ENCODE results near the gene RAB36.

RAB36 gene

DNA sequence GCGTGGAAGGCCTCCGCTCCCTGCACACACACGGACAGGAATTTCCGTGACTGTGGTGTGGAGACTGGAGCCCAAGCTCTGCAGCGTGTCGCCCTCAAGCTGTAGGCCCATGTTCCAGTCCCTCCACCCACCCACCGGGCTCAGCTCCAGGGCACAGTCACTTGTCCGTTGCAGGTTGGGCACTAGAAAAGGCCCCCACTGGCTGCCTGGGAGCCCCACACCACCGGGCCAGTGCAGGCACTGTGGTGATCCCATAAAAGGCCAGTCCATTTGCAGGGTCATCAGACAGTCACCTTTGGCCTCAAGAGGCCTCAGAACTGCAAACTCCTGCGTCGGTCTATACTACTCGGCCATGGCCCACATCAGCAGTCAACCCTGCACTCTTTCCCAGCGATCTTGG lies 16.3 kb downstream of the RAB36 start:
- no peak for TF ChIP-seq SIN3A (IDR thresholded peaks at IDR 0.05; ENCODE audit: borderline replicate concordance, insufficient read depth, low read length)

DNA sequence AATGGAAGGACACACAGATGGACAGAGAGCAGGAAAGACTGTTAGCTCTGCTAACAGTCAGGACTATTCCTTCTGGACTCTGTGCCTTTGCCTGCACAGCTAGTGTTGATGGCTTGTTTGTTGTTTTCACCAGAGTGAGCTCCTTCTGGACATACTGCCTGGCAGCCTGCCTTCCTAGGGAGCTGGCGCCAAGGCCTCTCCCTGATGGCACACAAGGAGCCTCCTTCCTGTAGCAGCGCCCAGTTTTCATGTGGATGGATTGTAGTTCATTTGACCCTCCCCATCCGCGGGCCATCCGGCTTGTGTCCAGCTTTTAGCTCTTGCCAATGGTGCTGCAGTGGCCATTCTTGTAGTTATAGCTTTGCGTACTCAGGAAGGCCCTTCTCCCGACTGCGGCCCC lies 18.4 kb downstream of the RAB36 start:
- TF ChIP-seq TAF1 (IDR thresholded peaks at IDR 0.05; ENCODE audit: borderline replicate concordance, insufficient read depth, low read length) (no peak), SIN3A (IDR thresholded peaks at IDR 0.05; ENCODE audit: borderline replicate concordance, insufficient read depth, low read length) (no peak), POLR2AphosphoS5 (IDR thresholded peaks at IDR 0.05; ENCODE audit: low read depth, low read length) (no peak), FOXP2 (optimal IDR thresholded peaks at IDR 0.05; ENCODE audit: borderline replicate concordance, extremely low read depth, extremely low read length, insufficient read depth) (no peak)
- TF ChIP-seq, protein P1, sequence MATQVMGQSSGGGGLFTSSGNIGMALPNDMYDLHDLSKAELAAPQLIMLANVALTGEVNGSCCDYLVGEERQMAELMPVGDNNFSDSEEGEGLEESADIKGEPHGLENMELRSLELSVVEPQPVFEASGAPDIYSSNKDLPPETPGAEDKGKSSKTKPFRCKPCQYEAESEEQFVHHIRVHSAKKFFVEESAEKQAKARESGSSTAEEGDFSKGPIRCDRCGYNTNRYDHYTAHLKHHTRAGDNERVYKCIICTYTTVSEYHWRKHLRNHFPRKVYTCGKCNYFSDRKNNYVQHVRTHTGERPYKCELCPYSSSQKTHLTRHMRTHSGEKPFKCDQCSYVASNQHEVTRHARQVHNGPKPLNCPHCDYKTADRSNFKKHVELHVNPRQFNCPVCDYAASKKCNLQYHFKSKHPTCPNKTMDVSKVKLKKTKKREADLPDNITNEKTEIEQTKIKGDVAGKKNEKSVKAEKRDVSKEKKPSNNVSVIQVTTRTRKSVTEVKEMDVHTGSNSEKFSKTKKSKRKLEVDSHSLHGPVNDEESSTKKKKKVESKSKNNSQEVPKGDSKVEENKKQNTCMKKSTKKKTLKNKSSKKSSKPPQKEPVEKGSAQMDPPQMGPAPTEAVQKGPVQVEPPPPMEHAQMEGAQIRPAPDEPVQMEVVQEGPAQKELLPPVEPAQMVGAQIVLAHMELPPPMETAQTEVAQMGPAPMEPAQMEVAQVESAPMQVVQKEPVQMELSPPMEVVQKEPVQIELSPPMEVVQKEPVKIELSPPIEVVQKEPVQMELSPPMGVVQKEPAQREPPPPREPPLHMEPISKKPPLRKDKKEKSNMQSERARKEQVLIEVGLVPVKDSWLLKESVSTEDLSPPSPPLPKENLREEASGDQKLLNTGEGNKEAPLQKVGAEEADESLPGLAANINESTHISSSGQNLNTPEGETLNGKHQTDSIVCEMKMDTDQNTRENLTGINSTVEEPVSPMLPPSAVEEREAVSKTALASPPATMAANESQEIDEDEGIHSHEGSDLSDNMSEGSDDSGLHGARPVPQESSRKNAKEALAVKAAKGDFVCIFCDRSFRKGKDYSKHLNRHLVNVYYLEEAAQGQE (IDR thresholded peaks at IDR 0.05; ENCODE audit: insufficient read depth in 1 of 2, low read depth in 2 of 2, low read length in 2 of 2): no peak

DNA sequence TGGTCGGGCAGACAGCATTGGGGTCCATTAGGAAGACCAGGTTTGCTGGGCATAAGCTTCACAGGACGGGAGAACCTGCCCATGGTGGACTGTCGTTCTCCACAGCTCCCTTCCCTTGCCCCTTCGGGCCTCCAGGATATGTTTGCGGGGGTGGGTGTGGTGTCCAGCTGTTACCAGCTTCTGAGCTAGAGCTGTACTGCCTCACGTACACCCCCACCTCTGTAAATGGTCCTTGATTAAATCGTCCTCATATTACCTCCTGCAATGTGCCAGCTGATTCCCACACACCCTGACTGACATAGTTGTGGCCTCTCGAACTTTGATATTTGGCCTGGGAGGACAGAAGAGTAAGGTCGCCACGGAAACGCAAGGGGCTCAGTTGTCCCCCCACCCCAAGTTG lies 18.8 kb downstream of the RAB36 start:
- TF ChIP-seq, protein P1 (IDR thresholded peaks at IDR 0.05; ENCODE audit: insufficient read depth in 1 of 2, low read depth in 2 of 2, low read length in 2 of 2): no peak
- TF ChIP-seq FOXP2 (optimal IDR thresholded peaks at IDR 0.05; ENCODE audit: borderline replicate concordance, extremely low read depth, extremely low read length, insufficient read depth) (no peak), TAF1 (IDR thresholded peaks at IDR 0.05; ENCODE audit: borderline replicate concordance, insufficient read depth, low read length) (no peak), SIN3A (IDR thresholded peaks at IDR 0.05; ENCODE audit: borderline replicate concordance, insufficient read depth, low read length) (no peak), POLR2AphosphoS5 (IDR thresholded peaks at IDR 0.05; ENCODE audit: low read depth, low read length) (no peak)

DNA sequence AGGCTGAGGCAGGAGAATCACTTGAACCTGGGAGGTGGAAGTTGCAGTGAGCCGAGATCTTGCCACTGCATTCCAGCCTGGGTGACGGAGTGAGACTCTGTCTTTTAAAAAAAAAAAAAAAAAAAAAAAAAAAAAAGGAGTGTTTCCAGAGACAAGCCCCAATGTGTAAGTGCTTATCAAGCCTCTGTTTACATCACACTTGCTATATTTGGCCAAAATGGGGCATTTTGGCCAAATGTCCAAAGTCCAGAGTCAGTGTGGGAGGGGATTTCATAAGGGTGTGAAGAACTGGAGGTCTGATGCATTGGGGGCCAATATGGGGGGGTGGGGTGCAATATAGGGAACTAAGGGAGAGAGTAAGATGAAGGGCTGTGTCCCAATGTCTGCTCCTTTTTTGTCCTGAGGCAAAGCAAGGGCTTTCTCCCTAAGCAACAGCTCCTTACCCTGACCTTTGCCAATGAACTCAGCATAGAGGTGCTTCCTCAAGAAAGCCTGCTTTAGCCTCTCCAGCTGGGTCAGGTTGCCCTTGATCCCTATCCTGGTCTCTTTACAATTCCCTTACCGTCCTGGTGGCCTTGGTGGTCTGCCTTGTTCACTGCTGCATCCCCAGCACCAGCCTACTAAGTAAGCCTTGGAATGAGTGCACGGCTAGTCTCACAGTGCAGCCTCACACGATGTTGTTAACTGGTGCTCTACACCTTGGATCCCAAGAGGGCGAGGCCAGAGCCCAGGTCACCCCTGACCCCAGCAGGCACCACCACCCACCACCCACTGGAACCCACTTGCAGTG lies 21.0 kb downstream of the RAB36 start:
- TF ChIP-seq POLR2AphosphoS5 (IDR thresholded peaks at IDR 0.05; ENCODE audit: low read depth, low read length) (no peak), SIN3A (IDR thresholded peaks at IDR 0.05; ENCODE audit: borderline replicate concordance, insufficient read depth, low read length) (no peak), FOXP2 (optimal IDR thresholded peaks at IDR 0.05; ENCODE audit: borderline replicate concordance, extremely low read depth, extremely low read length, insufficient read depth) (no peak), TAF1 (IDR thresholded peaks at IDR 0.05; ENCODE audit: borderline replicate concordance, insufficient read depth, low read length) (no peak)
- TF ChIP-seq, protein P1 (IDR thresholded peaks at IDR 0.05; ENCODE audit: insufficient read depth in 1 of 2, low read depth in 2 of 2, low read length in 2 of 2): no peak

DNA sequence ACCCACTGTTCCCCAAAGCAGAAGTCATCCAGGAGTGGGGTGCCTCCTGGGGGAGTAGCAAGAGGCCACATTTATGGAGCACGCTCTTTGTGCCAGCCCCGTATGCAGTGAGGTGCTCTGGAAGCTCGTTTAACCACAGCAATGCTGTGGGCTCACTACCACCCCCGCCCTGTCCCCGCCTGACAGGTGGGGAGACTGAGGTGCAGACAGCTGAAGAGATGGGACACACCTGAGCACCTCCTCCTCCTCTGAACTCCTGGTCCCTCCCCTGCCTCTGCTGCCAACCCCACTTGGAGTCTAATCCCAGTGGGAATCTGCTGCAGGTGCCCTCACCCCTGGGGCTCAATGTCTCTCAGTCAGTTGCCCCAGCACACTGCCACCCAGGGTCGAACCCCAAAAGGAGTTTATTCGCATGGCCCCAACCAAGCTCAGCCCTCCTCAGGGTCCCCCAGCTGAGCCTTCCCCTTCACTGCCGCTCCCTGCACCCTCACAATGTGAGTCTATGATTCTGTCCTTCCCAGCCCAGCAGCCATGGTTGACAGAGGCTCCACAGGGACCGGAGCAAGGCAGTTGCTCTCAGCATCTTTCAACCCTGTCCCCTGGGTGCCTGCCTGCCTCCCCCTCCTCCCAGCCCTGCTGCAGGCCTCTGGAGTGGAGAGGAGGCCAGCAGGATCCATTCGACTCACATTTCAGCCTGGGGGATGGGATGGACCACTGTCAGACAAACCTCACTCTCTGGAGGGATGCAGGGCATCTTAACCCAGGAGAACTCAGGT lies 21.8 kb downstream of the RAB36 start:
- TF ChIP-seq, protein P1 (IDR thresholded peaks at IDR 0.05; ENCODE audit: insufficient read depth in 1 of 2, low read depth in 2 of 2, low read length in 2 of 2): no peak
- TF ChIP-seq FOXP2 (optimal IDR thresholded peaks at IDR 0.05; ENCODE audit: borderline replicate concordance, extremely low read depth, extremely low read length, insufficient read depth): no peak
- no peak for TF ChIP-seq POLR2AphosphoS5 (IDR thresholded peaks at IDR 0.05; ENCODE audit: low read depth, low read length)
- no peak for TF ChIP-seq TAF1 (IDR thresholded peaks at IDR 0.05; ENCODE audit: borderline replicate concordance, insufficient read depth, low read length)
- TF ChIP-seq SIN3A (IDR thresholded peaks at IDR 0.05; ENCODE audit: borderline replicate concordance, insufficient read depth, low read length): no peak

Measured in PFSK-1 (cell line).